HG03354 (cell line): ENCODE measurements around the gene SMIM29.
"Not testable (repeated sequence)": the region's sequence is repeated elsewhere in the genome, so short reads cannot be mapped to it uniquely, and the experiment has no call there.

Experiments
- ATAC-seq: cut with Tn5 transposase; IDR thresholded peaks from one replicate; pipeline ENCODE4 v1.9.1; 2021; ENCODE audit warnings: mild to moderate bottlenecking; ENCODE audit not compliant: unreplicated experiment, poor library complexity, severe bottlenecking

The SMIM29 gene

GRCh38 chr6:34269658-34270341, 21.0 kb upstream of the SMIM29 start:
- not testable (repeated sequence) for ATAC-seq

- ATAC-seq = not testable (repeated sequence)
Measured at GRCh38 chr6:34269132-34269531, 20.3 kb upstream of the SMIM29 start.

GRCh38 chr6:34267746-34268145, 18.9 kb upstream of the SMIM29 start:
- no peak for ATAC-seq

- ATAC-seq = not testable (repeated sequence)
Measured at GRCh38 chr6:34263484-34263883, 14.7 kb upstream of the SMIM29 start.

GRCh38 chr6:34260576-34261267, 11.9 kb upstream of the SMIM29 start:
- no peak for ATAC-seq

- no peak for ATAC-seq
Measured at GRCh38 chr6:34259529-34260069, 10.8 kb upstream of the SMIM29 start.

- ATAC-seq = not testable (repeated sequence)
Measured at GRCh38 chr6:34252395-34252794, 3.6 kb upstream of the SMIM29 start.

GRCh38 chr6:34249469-34250261, 859 bp upstream of the SMIM29 start:
- peak; percentile 35 for ATAC-seq

- peak; percentile 28 for ATAC-seq
Measured at GRCh38 chr6:34248198-34248726, 544 bp downstream of the SMIM29 start.

- ATAC-seq = no peak
Measured at GRCh38 chr6:34247481-34248197, 1.2 kb downstream of the SMIM29 start.

- ATAC-seq = no peak
Measured at GRCh38 chr6:34246563-34247391, 2.0 kb downstream of the SMIM29 start.

- no peak for ATAC-seq
Measured at GRCh38 chr6:34246249-34246562, 2.6 kb downstream of the SMIM29 start.

GRCh38 chr6:34245761-34246140, 3.1 kb downstream of the SMIM29 start:
- not testable (repeated sequence) for ATAC-seq

- ATAC-seq = not testable (repeated sequence)
Measured at GRCh38 chr6:34245032-34245760, 3.6 kb downstream of the SMIM29 start.

- ATAC-seq = no peak
Measured at GRCh38 chr6:34243901-34244884, 4.6 kb downstream of the SMIM29 start.

GRCh38 chr6:34243131-34243771, 5.6 kb downstream of the SMIM29 start:
- ATAC-seq = no peak
